ENCODE measurements around the gene RNF144A.
"Not testable (repeated sequence)": the region's sequence is repeated elsewhere in the genome, so short reads cannot be mapped to it uniquely, and the experiment has no call there.

GRCh38 chr2:6902581-6902980, 14.6 kb upstream of the RNF144A start:
- TF ChIP-seq NPAS2 (CRISPR knock-in tag; IDR thresholded peaks at IDR 0.05; ENCODE audit: borderline replicate concordance); HDAC6 (IDR thresholded peaks at IDR 0.05; ENCODE audit: low read depth, low read length); BRCA1 (CRISPR knock-in tag; IDR thresholded peaks at IDR 0.05); ATF2 (CRISPR knock-in tag; IDR thresholded peaks at IDR 0.05); ARHGAP35 (CRISPR knock-in tag; IDR thresholded peaks at IDR 0.05; ENCODE audit: borderline replicate concordance); POLR2AphosphoS5 (IDR thresholded peaks at IDR 0.05; ENCODE audit: low read depth, low read length); SNRNP70 (IDR thresholded peaks at IDR 0.05; ENCODE audit: low read depth, low read length); ELF1 (CRISPR knock-in tag; IDR thresholded peaks at IDR 0.05); POLR2G (IDR thresholded peaks at IDR 0.05; ENCODE audit: low read depth, low read length); ZFAT (CRISPR knock-in tag; conservative IDR thresholded peaks at IDR 0.05): not testable (repeated sequence)

Data from HepG2 (cell line).